ENCODE measurements around the gene RNF141.

RNF141 gene

DNA sequence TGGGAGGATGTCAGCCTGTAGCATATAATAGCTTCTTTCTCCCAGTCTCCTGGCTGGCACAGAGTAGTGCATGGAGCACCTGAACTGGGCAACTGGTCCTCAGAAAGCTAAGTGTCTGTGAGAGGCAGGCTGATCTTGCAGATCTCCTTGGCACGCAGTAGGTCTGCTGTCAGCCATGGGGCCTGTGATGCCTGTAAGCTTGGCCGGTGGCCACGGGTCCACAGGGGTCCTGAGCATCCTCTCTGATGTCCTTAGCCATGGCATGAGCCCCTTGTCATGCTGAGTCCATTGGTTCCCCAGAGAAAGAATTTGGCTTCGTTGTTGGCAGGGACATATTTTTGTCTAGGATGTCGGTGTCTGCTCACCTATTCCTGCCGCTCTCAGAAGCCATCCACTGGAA, 61.0 kb downstream of the RNF141 start:
- DNase-seq, result no peak

DNA sequence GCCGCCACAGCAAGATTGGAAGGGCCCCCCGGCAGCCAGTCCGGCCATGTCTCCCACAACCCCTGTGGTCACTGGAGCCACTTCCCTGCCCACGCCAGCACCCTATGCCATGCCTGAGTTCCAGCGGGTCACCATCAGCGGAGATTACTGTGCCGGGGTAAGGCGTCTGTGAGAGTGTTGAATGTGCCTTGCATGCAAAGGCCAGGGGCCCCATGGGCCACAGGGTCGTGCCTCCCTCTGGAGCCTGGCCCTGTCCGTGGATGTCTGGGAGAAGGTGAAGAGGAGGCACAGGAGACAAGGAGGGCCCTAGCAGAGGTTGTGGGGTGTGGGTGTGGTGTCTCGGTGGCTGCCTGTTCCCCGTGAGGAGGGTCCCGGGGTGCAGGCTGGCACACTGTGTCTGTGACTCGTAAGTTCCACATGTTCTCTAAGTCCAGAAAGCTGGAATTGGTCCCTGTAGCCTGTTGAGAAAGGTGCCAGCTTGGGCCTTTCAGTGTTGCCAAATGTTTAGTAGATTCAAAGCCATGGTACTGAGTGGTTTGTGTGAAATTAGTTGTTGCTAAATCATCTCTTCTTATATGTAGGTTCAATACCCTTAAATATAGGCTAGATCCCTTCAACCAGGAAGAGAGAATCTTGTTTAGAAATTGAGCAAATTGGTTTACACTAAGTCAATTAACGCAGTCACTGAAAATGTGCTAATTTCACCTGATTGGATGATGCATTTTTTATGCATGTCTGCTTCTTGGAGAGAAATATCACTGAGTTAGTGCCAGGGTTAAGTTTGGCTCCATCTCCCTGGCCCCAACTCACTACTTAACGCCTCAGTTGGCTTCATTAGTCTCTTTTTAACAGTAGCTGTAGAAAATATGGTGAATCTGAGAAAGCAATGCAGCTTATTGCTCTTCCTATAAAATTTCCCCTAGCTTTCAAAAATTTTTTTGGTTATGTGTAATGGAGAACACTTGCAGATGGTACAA, 62.1 kb downstream of the RNF141 start:
- peak in 1 of 2 experiments; percentile 45 for DNase-seq

DNA sequence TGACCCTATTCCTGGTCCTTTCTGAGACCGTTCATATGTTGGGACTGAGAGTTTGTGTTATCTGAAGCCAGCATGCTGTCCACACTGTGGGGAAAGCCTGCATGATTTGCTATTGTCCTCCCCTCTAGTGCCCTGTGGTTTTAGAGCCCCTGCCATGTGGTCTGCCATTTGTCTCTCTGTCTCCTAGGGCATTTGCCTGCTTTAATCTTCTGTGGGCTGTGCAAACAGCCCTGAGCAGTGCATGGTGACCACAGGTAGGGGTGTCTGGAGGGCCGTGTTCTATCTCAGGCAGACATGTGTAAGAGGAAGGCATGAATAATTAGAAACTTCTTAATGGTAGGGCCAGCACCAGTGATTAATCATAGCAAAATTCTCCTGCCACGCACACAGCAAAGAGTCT, 62.9 kb downstream of the RNF141 start:
- no peak for DNase-seq

DNA sequence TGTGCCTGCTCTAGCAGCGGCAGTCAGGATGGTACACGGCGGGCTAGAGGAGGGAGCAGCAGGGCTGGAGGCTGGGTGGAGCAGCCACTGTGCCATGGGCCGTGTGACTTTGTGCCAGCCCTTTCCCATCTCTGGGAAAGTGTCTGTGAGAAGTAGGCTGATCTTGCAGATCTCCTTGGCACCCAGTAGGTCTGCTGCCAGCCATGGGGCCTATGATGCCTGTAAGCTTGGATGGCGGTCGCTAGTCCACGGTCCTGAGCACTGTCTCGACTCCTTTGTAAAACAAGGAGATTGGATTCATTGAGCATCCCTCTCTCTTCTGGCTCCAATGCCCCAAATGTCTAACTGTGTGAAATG, 63.3 kb downstream of the RNF141 start:
- DNase-seq, result no peak

DNA sequence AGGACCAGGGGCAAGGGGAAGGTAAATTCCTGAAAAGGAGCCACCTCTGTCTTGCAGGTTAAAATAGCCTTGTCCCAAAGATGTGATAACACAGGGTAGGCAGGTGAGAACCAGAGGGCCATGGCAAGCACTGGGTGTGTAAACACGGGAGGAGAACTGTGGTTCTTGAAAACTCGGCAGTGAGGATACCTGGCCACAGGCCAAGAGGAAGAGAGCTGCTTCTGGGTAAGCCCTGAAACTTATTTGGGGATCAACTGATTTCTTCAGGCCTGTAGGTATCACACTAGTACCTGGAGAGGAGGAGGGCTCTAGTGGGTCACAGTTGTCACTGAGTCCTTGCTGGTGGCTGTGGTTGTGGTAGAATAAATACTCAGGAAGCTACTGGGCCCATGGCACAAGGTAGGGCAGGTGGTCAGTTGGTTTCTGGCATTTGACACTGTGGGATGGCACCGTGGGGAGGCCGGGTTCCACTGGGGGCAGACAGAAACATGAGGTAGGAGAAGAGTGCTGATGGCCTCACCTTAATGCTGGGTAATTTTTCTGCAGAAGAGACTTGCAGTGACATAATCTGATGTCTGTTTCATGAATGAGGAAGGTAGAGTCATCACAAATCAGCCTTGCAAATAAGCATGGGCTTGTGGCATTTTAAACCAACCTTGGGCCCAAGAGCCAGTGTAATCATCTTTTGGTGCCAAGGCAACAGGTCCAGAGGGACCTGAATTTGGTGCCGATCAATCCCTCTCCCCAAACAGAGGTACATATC, 63.9 kb downstream of the RNF141 start:
- no peak for DNase-seq

DNA sequence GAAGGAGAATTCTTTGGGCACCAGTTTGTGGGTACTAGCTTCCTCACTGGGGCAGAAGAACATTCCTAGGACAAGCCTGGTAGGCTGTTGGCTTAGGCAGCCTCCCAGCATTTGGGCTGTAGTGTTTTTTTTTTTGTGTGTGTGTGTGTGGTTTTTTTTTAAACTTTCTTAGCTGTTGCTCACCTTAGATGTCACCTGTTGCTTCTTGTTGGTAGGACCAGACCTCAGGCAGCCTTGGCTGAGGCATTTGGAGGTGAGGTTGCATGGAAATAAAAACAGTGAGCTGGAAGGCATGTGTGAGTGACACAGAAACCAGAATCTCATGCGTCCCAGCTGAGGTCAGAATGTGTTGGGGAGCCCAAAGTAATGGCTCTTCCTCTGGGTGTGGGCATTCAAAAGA, 64.6 kb downstream of the RNF141 start:
- DNase-seq, result no peak

DNA sequence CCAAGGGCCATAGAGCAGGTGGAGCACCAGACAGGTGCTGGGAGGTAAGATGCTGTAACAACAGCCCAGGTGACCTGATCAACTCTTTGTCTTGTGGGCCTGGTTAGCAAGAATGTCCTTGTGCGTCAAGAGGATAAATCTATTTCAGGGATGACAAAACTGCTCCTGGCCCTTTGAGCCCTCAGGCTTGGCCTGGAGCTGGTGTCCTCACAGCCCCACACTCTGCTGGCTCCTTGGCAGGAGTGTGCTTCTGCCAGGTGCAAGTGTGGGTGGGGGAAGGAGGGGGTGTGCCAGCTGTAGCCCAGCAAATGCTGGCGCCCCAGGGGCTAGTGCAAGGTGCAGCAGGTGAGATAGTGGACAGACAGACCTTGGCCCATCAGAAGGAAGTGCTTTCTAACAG, 66.4 kb downstream of the RNF141 start:
- DNase-seq, result no peak

DNA sequence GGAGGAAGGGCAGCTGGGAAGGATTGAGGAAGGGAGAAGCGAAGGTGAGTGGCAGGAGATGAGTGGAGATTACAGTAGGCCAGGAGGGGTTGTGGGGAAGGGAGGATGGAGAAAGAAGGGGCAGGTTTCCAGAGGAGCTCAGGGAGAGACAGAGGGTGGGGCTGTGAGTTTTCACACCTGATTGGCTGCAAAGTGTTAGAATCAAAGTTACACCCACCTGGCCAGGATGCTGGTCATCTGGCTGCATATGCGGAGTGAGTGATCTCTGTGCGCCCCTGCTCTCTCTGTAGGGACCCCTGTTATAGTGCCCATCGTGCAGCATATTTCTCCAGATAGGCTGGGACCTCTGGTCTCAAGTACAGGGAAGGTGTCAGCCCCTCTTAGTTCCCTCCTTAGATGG, 67.6 kb downstream of the RNF141 start:
- no peak for DNase-seq

DNA sequence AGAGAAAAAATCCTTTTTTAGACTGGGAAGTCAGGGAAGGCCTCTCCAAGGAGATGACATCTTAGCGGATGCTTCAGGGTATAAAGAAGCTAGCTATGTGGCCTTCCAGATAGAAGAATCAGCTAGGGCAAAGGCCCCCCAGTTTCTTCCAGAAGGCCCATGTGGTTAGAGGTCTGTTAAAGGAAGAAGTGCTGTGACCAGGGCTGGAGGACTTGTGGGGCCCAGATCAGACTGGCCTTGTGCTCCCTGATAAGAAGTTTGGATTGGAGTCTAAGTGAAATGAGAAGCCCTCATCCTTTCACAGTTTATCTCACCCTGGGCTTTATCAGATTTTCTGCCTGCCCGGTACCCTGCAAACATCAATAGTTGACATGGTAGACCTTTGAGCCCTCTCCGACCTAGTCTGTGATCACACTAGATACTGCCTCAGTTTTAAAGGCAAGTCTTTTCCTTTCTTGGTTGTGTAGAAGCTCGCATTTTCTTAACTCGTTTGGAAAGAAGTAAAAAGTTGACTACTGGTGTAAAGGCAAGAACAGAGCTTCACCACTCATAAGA, 78.2 kb downstream of the RNF141 start:
- DNase-seq, result no peak

All from cerebellar nuclear complex (tissue), 1 donor.